Gastrocnemius medialis (tissue), 4 donors: Measurements from ENCODE around the gene PROZ. TPM values are rescaled to one million over a fixed set of nuclear protein-coding genes. Genes with fewer than 3 reads are reported as not detected.

ENCODE experiments used
- ATAC-seq, 2 donors: fragments of 150-250 bp; one replicate each; pipeline ENCODE4 v1.9.1; 2016
- DNase-seq, 2 donors: peaks; one replicate each; pipeline ENCODE4 v3.0.0-alpha.2; 2019
- H3K27ac ChIP-seq, 4 donors: fragments of 200-600 bp; sonication (generic); 1 replicate in 1 of 4; 2 replicates in 3 of 4; pipeline ENCODE4 v1.5.1; 2016 to 2018; ENCODE audit warnings: mild to moderate bottlenecking in 2 of 4, moderate library complexity in 1 of 4
- H3K27me3 ChIP-seq, 3 donors: fragments of 200-600 bp; sonication (generic) in 2 of 3; 1 replicate in 1 of 3; 2 replicates in 2 of 3; pipeline versions ENCODE4 v1.5.1 to v1.6.0; 2016 to 2019; ENCODE audit warnings: mild to moderate bottlenecking in 1 of 3, moderate library complexity in 1 of 3
- H3K36me3 ChIP-seq, 2 donors: fragments of 200-600 bp; sonication (generic) in 1 of 2; one replicate each; pipeline ENCODE4 v1.5.1; 2017 to 2018
- H3K4me1 ChIP-seq, 2 donors: fragments of 200-600 bp; sonication (generic) in 1 of 2; one replicate each; pipeline ENCODE4 v1.5.1; 2016 to 2017; ENCODE audit warnings: mild to moderate bottlenecking in 2 of 2
- H3K4me3 ChIP-seq, 4 donors: fragments of 200-600 bp; sonication (generic) in 3 of 4; 1 replicate in 1 of 4; 2 replicates in 3 of 4; pipeline ENCODE4 v1.5.1; 2016 to 2019; ENCODE audit warnings: mild to moderate bottlenecking in 2 of 4
- H3K9me3 ChIP-seq, 3 donors: fragments of 200-600 bp; sonication (generic) in 2 of 3; 1 replicate in 1 of 3; 2 replicates in 2 of 3; pipeline ENCODE4 v1.5.1; 2016 to 2019
- POLR2A ChIP-seq, 2 donors: fragments of 450-650 bp; IDR thresholded peaks; one replicate each; pipeline ENCODE4 v1.6.1; 2017; ENCODE audit warnings: antibody characterized with exemption in 2 of 2, mild to moderate bottlenecking in 2 of 2, moderate library complexity in 2 of 2
- in situ Hi-C, 4 donors: fragments of 200-750 bp; cut with MboI; loops; one replicate each; pipeline versions ENCODE4 v1.15.0 to v1.8.0; 2017; ENCODE audit warnings: low sequenced_read_pairs in 4 of 4
- intact Hi-C: fragments of 100-400 bp; cut with DNase I; formaldehyde crosslinking; loops from one replicate; pipeline ENCODE4 v1.15.1; 2023; ENCODE audit warnings: low total_unique reads
- total RNA-seq, 4 donors: library from RNA; depleted of rRNA; stranded (reverse); fragments of >200 nt; gene quantifications; one replicate each; pipeline versions ENCODE4 v1.1.0 to v1.2.3, GENCODE V29; 2016
- TF ChIP-seq, protein P1 (sequence below), 5 experiments: fragments of 450-650 bp in 3 of 5; fragments of 200-600 bp in 2 of 5; sonication (generic) in 2 of 5; IDR thresholded peaks in 4 of 5; conservative IDR thresholded peaks in 1 of 5; 1 replicate in 4 of 5; 2 replicates in 1 of 5; pipeline ENCODE4 v1.5.1; 2016 to 2019; ENCODE audit warnings: antibody characterized with exemption in 5 of 5, mild to moderate bottlenecking in 3 of 5, moderate library complexity in 3 of 5

The PROZ gene
- total RNA-seq, 4 donors from 2014 or later = not detected

DNA sequence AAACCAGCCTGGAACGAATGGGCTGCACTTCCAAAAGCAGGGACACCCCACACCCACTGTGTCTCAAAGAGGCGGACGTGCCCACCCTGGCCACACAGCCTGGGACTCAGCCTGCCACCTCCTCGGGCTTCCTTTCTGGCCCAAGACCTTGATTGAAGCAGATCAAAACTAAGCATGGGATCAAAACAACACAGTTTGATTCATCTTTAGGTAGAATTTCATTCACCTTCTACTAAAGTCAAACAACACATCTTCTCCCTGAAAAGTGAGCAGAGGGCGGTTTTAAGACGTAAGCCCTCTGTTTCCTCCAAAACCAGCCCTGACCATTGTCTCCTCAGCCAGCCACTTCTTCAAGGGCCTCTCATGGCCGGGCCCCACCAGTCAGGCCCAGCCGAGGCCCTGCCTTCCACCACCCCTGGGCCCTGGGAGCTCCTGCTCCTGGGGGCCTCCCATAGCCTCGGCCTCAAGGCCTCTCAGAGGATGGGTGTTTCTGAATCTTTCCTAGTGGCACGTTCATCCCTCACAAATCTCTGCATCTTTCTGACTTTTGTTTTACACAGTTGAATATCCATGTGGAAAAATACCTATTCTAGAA is 42.1 kb upstream of the PROZ start:
- in situ Hi-C loops (no loop called here), intact Hi-C loops (no loop called here)
- TF ChIP-seq POLR2A (IDR thresholded peaks at IDR 0.05) = no peak
- TF ChIP-seq, protein P1, sequence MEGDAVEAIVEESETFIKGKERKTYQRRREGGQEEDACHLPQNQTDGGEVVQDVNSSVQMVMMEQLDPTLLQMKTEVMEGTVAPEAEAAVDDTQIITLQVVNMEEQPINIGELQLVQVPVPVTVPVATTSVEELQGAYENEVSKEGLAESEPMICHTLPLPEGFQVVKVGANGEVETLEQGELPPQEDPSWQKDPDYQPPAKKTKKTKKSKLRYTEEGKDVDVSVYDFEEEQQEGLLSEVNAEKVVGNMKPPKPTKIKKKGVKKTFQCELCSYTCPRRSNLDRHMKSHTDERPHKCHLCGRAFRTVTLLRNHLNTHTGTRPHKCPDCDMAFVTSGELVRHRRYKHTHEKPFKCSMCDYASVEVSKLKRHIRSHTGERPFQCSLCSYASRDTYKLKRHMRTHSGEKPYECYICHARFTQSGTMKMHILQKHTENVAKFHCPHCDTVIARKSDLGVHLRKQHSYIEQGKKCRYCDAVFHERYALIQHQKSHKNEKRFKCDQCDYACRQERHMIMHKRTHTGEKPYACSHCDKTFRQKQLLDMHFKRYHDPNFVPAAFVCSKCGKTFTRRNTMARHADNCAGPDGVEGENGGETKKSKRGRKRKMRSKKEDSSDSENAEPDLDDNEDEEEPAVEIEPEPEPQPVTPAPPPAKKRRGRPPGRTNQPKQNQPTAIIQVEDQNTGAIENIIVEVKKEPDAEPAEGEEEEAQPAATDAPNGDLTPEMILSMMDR (IDR thresholded peaks at IDR 0.05 in 4 of 5, conservative IDR thresholded peaks at IDR 0.05 in 1 of 5) = no peak
- Histone ChIP-seq H3K4me1 (no peaks in the 10 kb centered on the region), H3K27ac (no peak overlapping the region), H3K27me3 (peaks cover 6 to 10% (median 8%) of the 10 kb centered on the region in 3 donors), H3K4me3 (no peak overlapping the region), H3K9me3 (no peaks in the 10 kb centered on the region), H3K36me3 (no peaks in the 10 kb centered on the region)
- ATAC-seq = no peak
- peak in 1 of 2 donors; percentile 1 for DNase-seq

DNA sequence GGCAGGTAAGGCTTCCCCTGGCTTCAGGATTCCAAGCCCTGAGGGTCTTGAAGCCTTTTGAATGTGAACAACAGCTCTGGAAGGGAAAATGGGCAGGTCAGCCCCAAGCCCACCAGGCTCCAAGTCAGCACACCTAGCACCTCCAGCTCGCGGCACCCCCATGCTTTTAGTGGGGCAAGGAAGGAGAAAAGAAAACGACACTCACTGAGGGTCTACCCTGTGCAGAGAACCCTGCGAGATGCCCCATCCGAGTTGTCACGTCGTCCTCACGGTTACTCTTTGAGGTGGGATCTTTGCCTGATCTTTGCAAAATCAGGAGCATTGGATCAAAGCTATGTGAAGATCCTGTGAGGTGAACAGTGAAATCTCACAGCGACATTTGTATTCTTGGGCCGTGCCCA is 41.6 kb upstream of the PROZ start:
- Histone ChIP-seq H3K27ac (no peak overlapping the region), H3K27me3 (peaks cover 6 to 8% (median 8%) of the 10 kb centered on the region in 3 donors), H3K4me3 (no peak overlapping the region), H3K4me1 (no peaks in the 10 kb centered on the region), H3K36me3 (no peaks in the 10 kb centered on the region), H3K9me3 (no peaks in the 10 kb centered on the region)
- DNase-seq (peak in 1 of 2 donors; percentile 3), ATAC-seq (no peak)
- no peak for TF ChIP-seq POLR2A (IDR thresholded peaks at IDR 0.05)
- TF ChIP-seq, protein P1 (IDR thresholded peaks at IDR 0.05 in 4 of 5, conservative IDR thresholded peaks at IDR 0.05 in 1 of 5) = no peak
- in situ Hi-C loops = no loop called here
- intact Hi-C loops = no loop called here

DNA sequence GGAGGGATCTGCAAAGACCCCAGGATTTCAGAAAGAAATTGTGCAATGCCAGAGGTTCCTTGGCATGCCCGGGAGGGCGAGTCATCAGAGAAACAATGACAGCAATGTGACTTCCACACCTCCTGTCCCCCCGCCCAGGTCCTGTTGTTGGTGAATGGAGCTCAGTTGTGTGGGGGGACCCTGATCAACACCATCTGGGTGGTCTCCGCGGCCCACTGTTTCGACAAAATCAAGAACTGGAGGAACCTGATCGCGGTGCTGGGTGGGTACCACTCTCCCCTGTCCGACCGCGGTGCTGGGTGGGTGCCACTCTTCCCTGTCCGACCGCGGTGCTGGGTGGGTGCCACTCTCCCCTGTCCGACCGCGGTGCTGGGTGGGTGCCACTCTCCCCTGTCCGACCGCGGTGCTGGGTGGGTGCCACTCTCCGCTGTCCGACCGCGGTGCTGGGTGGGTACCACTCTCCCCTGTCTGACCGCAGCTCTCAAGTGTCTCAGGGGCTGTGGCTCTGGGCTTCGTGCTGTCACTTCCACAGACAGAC is 41.0 kb upstream of the PROZ start:
- in situ Hi-C loops (no loop called here), intact Hi-C loops (no loop called here)
- DNase-seq (peak in 1 of 2 donors; percentile 8), ATAC-seq (no peak)
- Histone ChIP-seq H3K4me3 (no peak overlapping the region), H3K27me3 (peaks cover 6 to 8% (median 6%) of the 10 kb centered on the region in 3 donors), H3K4me1 (no peaks in the 10 kb centered on the region), H3K27ac (no peak overlapping the region), H3K36me3 (no peaks in the 10 kb centered on the region), H3K9me3 (no peaks in the 10 kb centered on the region)
- TF ChIP-seq, protein P1 (IDR thresholded peaks at IDR 0.05 in 4 of 5, conservative IDR thresholded peaks at IDR 0.05 in 1 of 5) = no peak
- no peak for TF ChIP-seq POLR2A (IDR thresholded peaks at IDR 0.05)

DNA sequence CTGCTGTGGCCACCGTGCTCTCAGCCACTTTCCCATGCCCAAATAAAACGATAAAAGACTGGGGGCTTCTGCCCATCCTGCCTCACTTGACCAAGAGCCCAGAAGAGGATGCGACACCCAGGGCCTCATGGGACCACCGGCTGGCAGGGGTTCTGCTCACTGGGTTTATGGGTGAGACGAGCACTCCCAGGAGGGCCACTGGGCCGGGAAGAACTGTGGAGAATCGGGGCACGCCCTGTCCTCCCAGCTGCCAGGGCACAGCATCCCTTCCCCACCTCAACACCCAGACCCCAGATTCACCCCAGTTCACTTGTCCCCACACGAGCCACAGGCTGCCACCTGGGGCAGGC is 40.6 kb upstream of the PROZ start:
- ATAC-seq (no peak), DNase-seq (peak in 1 of 2 donors; percentile 11)
- H3K9me3 ChIP-seq = no peaks in the 10 kb centered on the region
- intact Hi-C loops = no loop called here
- H3K36me3 ChIP-seq = no peaks in the 10 kb centered on the region
- in situ Hi-C loops = no loop called here
- TF ChIP-seq POLR2A (IDR thresholded peaks at IDR 0.05) = no peak
- TF ChIP-seq, protein P1 (IDR thresholded peaks at IDR 0.05 in 4 of 5, conservative IDR thresholded peaks at IDR 0.05 in 1 of 5) = no peak
- H3K4me3 ChIP-seq = no peak overlapping the region
- no peaks in the 10 kb centered on the region for H3K4me1 ChIP-seq
- no peak overlapping the region for H3K27ac ChIP-seq
- H3K27me3 ChIP-seq = peaks cover 6 to 8% (median 6%) of the 10 kb centered on the region in 3 donors
